NB4 (cell line): ENCODE results near the gene RNF14.

Experiments
- DNase-seq: peaks from one replicate; pipeline ENCODE4 v3.0.0; 2010; ENCODE audit warnings: low read depth
- H3K4me3 ChIP-seq: one replicate; pipeline ENCODE4 v1.5.1; 2011; ENCODE audit warnings: mild to moderate bottlenecking, low read depth, low read length, moderate library complexity
- MYC ChIP-seq: IDR thresholded peaks from 2 replicates; pipeline ENCODE4 v1.6.1; 2011; ENCODE audit warnings: low read depth, low read length
- POLR2A ChIP-seq: IDR thresholded peaks from 2 replicates; pipeline ENCODE4 v1.6.1; 2011; ENCODE audit warnings: mild to moderate bottlenecking; ENCODE audit not compliant: insufficient read length; ENCODE audit errors: extremely low read depth
- TF ChIP-seq, protein P1 (sequence below): IDR thresholded peaks from one replicate; pipeline ENCODE4 v1.5.1; 2012; ENCODE audit warnings: low read depth, low read length
- TF ChIP-seq, protein P2 (sequence below): IDR thresholded peaks from 2 replicates; pipeline ENCODE4 v1.6.1; 2011; ENCODE audit warnings: low read depth, low read length

Gene RNF14

DNA sequence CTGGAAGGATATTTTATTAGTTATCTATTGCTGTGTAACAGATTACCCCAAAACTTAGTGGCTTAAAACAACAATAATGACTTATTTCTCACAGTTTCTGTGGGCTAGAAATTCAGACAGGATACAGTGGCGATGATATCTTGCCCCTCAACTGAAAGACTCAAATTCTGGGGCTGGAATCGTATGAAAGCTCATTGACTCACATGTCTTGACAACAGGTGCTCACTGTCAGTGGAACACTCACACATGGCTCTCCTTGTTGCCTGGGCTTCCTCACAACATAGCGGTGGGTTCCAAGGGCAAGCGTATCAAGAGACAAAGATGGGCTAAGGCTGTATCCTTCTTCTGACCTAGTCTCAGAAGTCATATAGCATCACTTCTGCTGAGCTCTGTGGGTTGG is 47.7 kb downstream of the RNF14 start:
- no peak overlapping the region for H3K4me3 ChIP-seq
- TF ChIP-seq, protein P1, sequence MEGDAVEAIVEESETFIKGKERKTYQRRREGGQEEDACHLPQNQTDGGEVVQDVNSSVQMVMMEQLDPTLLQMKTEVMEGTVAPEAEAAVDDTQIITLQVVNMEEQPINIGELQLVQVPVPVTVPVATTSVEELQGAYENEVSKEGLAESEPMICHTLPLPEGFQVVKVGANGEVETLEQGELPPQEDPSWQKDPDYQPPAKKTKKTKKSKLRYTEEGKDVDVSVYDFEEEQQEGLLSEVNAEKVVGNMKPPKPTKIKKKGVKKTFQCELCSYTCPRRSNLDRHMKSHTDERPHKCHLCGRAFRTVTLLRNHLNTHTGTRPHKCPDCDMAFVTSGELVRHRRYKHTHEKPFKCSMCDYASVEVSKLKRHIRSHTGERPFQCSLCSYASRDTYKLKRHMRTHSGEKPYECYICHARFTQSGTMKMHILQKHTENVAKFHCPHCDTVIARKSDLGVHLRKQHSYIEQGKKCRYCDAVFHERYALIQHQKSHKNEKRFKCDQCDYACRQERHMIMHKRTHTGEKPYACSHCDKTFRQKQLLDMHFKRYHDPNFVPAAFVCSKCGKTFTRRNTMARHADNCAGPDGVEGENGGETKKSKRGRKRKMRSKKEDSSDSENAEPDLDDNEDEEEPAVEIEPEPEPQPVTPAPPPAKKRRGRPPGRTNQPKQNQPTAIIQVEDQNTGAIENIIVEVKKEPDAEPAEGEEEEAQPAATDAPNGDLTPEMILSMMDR, result no peak
- TF ChIP-seq MYC (no peak), POLR2A (no peak)
- TF ChIP-seq, protein P2, sequence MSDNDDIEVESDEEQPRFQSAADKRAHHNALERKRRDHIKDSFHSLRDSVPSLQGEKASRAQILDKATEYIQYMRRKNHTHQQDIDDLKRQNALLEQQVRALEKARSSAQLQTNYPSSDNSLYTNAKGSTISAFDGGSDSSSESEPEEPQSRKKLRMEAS, result no peak

DNA sequence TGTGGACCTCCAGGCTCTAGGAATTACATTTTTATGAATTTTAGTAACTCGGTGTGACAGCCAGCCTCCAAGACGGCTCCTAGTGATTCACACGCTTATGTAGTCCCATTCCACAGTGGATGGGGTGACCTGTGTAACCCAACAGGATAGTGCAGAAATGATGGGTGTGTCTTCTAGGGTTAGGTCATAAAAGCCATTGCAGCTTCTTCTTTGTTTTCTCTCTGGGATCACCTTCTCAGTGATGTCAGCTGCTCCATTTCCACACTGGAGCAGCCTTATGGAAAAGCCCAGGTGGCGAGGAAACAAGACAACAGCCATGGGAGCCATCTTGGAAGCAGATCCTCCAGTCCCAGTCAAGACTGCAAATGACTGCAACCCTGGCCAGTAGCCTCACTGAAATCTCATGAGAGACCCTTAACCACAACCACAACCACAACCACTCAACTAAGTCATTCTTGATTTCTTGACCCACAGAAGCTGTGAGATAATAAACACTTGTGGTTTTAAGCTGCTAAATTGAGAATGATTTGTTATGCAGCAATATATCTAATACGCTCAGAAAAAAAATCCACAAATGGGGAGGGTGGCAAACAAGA is 49.0 kb downstream of the RNF14 start:
- DNase-seq, result peak; percentile 85
- no peak overlapping the region for H3K4me3 ChIP-seq
- no peak for TF ChIP-seq POLR2A
- TF ChIP-seq, protein P1, result no peak
- TF ChIP-seq, protein P2, result no peak
- no peak for TF ChIP-seq MYC

More for the DNA sequence above, 47.7 kb downstream of the RNF14 start:
- no peak for DNase-seq

DNA sequence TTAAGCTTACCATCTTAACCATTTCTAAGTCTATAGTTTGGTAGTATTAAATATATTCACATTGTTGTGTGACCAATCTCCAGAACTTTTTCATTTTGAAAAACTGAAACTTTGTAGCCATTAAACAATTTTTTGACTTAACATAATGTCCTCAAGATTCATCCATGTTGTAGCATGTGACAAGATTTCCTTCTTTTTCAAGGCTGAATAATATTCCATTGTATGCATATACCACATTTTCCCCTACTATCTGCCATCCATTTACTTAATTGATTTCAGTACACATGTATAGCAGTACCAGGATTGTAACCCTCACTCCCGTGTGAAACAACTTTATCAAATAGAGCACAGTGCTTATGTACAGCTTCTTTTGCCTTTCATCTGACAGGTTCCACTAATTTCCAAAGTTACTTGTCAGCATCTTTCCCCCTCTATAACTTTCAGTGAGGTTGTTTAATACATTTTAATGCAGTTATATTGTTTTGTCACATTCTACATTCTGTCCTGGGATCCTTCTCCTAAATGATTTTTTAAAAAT is 51.3 kb downstream of the RNF14 start:
- no peak for DNase-seq
- H3K4me3 ChIP-seq, result no peak overlapping the region
- TF ChIP-seq, protein P1, result no peak

DNA sequence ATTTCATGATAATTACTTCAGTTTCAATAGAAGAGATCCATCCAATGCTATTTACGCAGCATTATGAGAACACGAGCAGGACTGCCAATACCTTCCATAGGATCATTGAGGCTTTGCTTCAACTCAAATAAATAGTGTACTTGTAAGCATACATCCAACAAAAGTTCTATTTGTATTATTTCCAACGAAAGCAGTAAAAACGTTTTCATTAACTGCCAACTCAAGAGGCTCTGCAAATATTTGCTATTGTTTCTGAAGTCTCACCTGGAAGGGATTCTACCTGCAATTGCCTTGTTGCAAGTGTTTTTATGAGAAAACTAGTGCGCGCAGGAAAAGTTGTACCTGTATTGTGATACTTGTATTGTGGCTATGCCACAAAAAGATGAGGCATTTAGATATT is 54.9 kb downstream of the RNF14 start:
- no peak overlapping the region for H3K4me3 ChIP-seq
- DNase-seq, result no peak
- TF ChIP-seq, protein P2, result no peak
- TF ChIP-seq, protein P1, result no peak
- TF ChIP-seq MYC (no peak), POLR2A (no peak)

DNA sequence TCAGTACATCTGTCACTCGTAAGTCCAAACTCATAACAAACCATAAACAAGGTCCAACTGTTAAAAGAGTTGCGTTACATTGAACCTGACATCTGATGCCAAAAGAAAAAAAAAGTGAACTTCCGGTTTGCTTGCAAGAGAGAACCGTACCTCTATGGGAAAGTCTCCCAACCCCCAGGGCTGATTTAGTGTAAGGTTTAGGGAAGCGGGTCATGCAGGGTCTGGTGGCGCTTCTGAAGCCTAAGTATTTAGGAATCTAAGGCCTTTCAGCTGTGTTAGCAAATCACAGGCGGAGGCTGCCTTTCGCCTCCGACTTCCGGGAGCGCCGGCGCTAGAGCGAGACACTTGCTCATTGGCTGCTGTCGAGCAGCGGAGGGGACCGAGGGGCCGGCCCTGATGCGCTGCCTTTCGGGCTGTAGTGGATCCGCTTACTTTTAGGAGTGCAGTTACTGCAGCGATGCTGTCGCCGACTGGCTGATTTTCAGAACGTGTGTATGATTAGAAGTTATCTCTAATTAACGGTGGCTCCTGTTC is 55.9 kb downstream of the RNF14 start:
- DNase-seq, result peak; percentile 85
- H3K4me3 ChIP-seq, result peak overlapping the region; percentile 53
- TF ChIP-seq POLR2A (peak; percentile 31), MYC (no peak)
- TF ChIP-seq, protein P1, result no peak
- TF ChIP-seq, protein P2, result peak; percentile 22; the same call in 1 of the 2 replicates

DNA sequence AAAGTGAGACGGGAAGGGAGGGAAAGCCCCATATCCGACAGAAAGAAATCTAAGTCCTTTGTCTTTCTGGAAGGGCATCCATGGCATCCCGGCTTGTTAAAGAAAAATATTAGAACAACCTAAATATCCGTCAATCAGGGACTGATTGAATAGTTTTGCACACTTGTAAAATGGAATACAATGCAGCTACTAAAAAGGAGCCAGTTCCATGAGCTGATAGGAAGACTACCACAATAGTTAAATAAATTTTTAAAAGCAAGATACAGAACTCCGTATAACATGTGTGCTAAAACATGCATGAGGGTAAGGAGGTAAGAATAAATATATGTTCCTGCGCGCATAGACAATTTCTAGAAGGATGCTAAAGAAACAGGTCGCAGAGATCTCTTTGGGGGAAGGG is 56.7 kb downstream of the RNF14 start:
- no peak for DNase-seq
- TF ChIP-seq, protein P1, result no peak
- TF ChIP-seq, protein P2, result no peak
- TF ChIP-seq MYC (no peak), POLR2A (no peak)
- no peak overlapping the region for H3K4me3 ChIP-seq
